ENCODE results near the gene NFATC3. TPM values are rescaled to one million over a fixed set of nuclear protein-coding genes. Genes with fewer than 3 reads are reported as not detected.

Gene NFATC3
- total and polyA plus RNA-seq, 10 donors: 12.4 to 89.7 (median 67.2) TPM

- Histone ChIP-seq H3K4me1 (peaks cover 4 to 37% (median 20%) of the 10 kb centered on the region in 6 donors), H3K9me3 (no peaks in the 10 kb centered on the region), H3K4me3 (no peak overlapping the region), H3K27ac (no peak overlapping the region), H3K36me3 (peaks cover 0 to 51% (median 12%) of the 10 kb centered on the region in 6 donors), H3K27me3 (replicated peaks in 1 of 7) (no peaks in the 10 kb centered on the region)
- 52 to 87% (median 69%) methylated on average over 1 of the region's 1 CpG for WGBS, 5 donors
- DNase-seq: no peak
- intact Hi-C loops (cut with DNase I; ENCODE audit: low total_unique reads): no loop called here
- TF ChIP-seq CTCF (IDR thresholded peaks at IDR 0.05 in 8 of 11, conservative IDR thresholded peaks at IDR 0.05 in 3 of 11): no peak
- TF ChIP-seq POLR2AphosphoS5 (IDR thresholded peaks at IDR 0.05): no peak
- no peak for TF ChIP-seq POLR2A (IDR thresholded peaks at IDR 0.05)
Measured at GRCh38 chr16:68134644-68135043, 49.5 kb downstream of the NFATC3 start.

- 93 to 100% (median 97%) methylated on average over 3 of the region's 3 CpGs for WGBS, 5 donors
Measured at GRCh38 chr16:68136515-68136914, 51.3 kb downstream of the NFATC3 start.

GRCh38 chr16:68144008-68144407 lies 58.8 kb downstream of the NFATC3 start:
- TF ChIP-seq CTCF (IDR thresholded peaks at IDR 0.05 in 8 of 11, conservative IDR thresholded peaks at IDR 0.05 in 3 of 11) (no peak), POLR2A (IDR thresholded peaks at IDR 0.05) (no peak), POLR2AphosphoS5 (IDR thresholded peaks at IDR 0.05) (no peak)
- Histone ChIP-seq H3K4me1 (peaks cover 0 to 53% (median 10%) of the 10 kb centered on the region in 6 donors), H3K27ac (no peak overlapping the region), H3K36me3 (peaks cover 0 to 56% (median 14%) of the 10 kb centered on the region in 6 donors), H3K4me3 (no peak overlapping the region), H3K9me3 (no peaks in the 10 kb centered on the region), H3K27me3 (replicated peaks in 1 of 7) (no peaks in the 10 kb centered on the region)
- intact Hi-C loops (cut with DNase I; ENCODE audit: low total_unique reads): no loop called here
- no peak for DNase-seq
- 86 to 98% (median 95%) methylated on average over 1 of the region's 1 CpG for WGBS, 5 donors

More at GRCh38 chr16:68136515-68136914, 51.3 kb downstream of the NFATC3 start:
- TF ChIP-seq POLR2AphosphoS5 (IDR thresholded peaks at IDR 0.05): no peak
- TF ChIP-seq POLR2A (IDR thresholded peaks at IDR 0.05): no peak
- no peak for TF ChIP-seq CTCF (IDR thresholded peaks at IDR 0.05 in 8 of 11, conservative IDR thresholded peaks at IDR 0.05 in 3 of 11)
- Histone ChIP-seq H3K9me3 (no peaks in the 10 kb centered on the region), H3K4me3 (no peak overlapping the region), H3K27me3 (replicated peaks in 1 of 7) (no peaks in the 10 kb centered on the region), H3K27ac (no peak overlapping the region), H3K4me1 (peaks cover 4 to 22% (median 10%) of the 10 kb centered on the region in 6 donors), H3K36me3 (peaks cover 0 to 61% (median 12%) of the 10 kb centered on the region in 6 donors)
- DNase-seq: no peak
- intact Hi-C loops (cut with DNase I; ENCODE audit: low total_unique reads): no loop called here

GRCh38 chr16:68146585-68146984 lies 61.4 kb downstream of the NFATC3 start:
- no peaks in the 10 kb centered on the region for H3K27me3 ChIP-seq (replicated peaks in 1 of 7)
- TF ChIP-seq POLR2A (IDR thresholded peaks at IDR 0.05): no peak
- no peak for TF ChIP-seq POLR2AphosphoS5 (IDR thresholded peaks at IDR 0.05)
- TF ChIP-seq CTCF (IDR thresholded peaks at IDR 0.05 in 8 of 11, conservative IDR thresholded peaks at IDR 0.05 in 3 of 11): no peak
- intact Hi-C loops (cut with DNase I; ENCODE audit: low total_unique reads): no loop called here
- H3K27ac ChIP-seq: no peak overlapping the region
- 51 to 76% (median 70%) methylated on average over 2 of the region's 2 CpGs for WGBS, 5 donors
- no peaks in the 10 kb centered on the region for H3K9me3 ChIP-seq
- peaks cover 0 to 42% (median 11%) of the 10 kb centered on the region in 6 donors for H3K36me3 ChIP-seq
- H3K4me3 ChIP-seq: no peak overlapping the region
- no peak for DNase-seq
- H3K4me1 ChIP-seq: peaks cover 0 to 64% (median 10%) of the 10 kb centered on the region in 6 donors

Measured in spleen (tissue), 11 donors.